Stimulated activated naive CD4-positive, alpha-beta T cell treated with Interleukin-2 at 50 U/mL for 16 hours (primary cell): ENCODE data around the gene GYG2.
"Not testable (repeated sequence)": the region's sequence is repeated elsewhere in the genome, so short reads cannot be mapped to it uniquely, and the experiment has no call there.

Experiments used
- DNase-seq: peaks from one replicate; lab custom pipeline; 2025; lab: John Stamatoyannopoulos, UW

The GYG2 gene

DNA sequence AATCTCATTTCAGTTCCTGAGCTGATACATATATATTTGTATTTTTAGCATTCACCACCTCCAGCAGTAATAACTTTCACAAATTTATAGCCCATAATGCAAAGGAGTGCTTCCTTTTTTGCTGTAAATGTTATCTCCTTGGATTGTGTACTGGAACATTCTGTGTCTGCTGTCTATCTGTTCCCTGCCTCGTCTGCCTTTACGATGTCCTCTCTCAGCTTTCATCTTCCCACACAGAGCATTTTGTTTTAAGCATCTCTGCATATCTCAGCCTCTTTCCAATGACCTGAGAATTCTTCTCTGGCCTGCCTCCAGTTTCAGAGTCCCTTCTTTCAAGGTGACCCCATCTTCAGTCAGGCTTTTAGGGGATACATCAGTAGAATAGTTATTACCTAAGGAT is 43.1 kb downstream of the GYG2 start:
- no peak for DNase-seq

DNA sequence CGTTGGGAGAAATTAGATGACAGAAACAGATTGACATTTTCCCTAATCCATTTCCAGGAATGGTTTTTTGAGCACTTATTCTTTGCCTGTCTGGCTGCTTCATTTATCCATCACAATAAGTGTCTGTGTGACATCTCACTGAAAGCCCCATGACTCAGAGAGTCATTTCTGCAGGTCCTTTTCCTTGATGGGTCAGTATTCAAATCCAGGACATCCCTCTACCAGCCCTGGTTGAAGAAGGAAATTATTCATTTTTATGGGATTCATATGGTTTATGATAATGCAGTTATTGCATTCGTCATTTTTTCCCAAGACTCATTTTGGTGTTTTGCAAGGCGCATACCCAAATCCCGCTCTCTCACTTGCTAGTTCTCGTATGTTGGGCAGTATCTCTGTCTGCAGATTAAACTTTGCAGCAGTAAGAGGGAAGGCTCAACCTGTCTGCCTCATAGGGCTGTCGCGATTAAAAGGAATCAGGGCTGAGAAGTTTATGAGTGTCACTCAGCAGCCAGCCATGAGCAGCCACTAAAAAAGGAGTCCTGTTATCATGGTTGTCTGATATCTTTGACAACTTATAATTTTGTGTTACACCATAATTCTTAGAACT is 44.0 kb downstream of the GYG2 start:
- no peak for DNase-seq

DNA sequence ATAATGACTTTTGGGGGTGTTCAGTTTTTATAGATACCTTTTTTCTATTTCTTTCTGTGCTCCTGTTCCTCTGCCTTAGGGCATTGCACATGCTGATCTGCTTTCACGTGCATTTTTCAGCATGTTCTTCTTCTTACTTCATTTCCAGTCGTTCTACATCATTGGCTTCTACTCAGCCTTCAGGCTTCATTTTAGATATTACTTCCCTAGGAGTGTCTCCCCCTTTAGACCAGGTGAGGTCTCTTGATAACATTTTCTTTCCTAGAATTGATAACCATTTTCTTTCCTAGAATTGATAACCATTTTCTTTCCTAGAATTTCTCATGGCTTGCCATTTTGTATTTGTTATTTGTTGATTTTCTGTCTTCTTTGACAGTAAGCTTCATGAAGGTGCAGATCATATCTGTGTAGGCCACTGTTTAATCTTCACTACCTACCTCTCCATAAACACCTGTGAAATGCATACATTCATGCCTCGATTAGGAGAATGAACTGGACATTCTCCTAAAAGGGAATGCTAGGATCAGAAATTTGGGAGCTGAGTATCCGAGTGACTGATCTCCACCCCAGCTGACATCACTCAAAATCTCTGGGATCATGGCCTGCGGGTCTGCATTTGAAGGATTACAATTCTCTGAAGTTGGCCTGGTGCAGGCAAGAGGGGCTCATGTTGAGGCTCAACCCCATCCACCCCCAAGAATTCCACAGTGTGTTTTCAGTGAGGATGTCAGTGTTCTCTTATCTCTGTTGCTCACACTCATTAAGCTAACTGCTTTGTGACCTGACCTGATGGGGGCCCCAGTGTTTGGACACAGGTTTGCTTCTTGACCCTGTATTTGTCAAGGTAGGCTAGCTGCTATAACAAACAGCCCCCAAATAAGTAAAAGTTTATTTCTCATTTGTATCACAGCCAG is 45.7 kb downstream of the GYG2 start:
- no peak for DNase-seq

DNA sequence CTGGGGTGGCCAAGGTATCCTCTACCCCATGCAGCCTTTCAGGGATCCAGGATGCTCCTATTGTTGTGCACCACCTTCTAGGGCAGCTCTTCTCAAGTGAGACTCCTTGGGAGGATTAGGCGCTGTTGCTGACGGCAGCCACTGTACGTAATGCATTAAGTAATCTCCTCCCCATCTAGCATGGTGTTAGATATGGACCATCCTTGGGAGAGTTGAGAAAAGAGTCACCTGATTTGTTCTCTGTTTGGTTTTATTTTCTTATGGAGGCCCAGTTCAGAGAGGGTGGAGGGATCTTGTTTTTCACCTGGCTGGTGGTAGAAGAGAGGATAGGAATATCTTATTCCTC is 46.4 kb downstream of the GYG2 start:
- DNase-seq: no peak

DNA sequence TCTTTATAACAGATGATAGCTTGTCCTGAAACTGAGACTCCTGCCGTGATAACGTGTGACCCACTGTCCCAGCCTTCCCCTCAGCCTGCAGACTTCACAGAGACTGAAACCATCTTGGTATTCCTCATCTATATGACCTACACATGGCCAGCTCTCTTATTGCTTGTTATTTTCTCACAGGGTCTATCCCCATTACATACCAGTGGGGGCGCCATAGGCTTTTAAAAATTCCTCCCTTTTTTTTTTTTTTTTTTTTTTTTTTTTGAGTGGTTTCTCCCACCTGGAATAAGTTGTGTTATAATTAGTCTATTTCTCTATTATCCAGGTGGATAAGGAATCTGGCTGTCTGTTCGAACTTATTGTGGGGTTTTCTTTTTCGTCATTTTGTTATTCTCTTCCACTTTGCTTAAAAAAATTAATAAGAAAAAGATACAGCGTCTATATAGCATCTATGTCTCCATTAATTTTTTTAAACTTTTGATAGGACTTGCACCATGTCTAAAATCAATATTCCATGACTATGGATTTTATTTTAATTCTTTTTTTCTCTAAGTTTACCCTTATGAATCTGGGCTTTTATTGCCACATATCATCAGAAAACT is 47.2 kb downstream of the GYG2 start:
- no peak for DNase-seq

DNA sequence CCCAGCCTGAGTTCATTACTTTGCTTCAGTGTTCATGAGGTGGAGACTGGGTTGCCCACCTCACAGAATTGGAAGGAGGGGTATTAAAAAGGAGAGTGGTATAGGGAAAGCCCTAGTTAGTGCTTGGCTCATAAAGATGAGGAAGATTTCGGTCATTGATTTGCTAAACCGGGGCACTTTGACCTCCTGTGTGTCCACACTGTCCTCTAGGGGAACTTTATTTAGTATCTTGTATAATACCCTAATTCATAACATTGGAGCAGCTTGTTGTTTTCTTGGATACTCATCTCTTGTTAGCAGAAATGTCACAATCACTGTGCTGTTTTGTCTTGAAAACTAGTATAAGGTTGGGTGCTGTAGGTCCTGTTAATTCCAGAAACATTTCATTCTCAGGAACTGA is 49.8 kb downstream of the GYG2 start:
- DNase-seq: no peak

DNA sequence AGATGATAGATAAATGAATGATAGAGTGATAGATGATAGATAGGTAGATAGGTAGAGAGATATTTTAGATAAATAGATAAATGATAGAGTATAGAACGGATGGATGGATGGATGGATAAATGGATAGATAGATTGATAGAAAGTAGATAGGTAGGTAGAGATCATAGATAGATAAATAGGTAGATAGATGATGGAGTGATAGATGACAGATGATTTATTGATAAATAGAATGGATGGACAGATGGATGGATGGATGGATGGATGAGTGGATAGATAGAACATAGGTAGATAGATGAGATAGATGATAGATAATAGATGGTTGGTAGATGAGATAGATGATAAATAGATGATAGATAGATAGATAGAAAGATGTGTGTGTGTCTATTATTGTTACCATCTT is 50.9 kb downstream of the GYG2 start:
- DNase-seq: no peak

DNA sequence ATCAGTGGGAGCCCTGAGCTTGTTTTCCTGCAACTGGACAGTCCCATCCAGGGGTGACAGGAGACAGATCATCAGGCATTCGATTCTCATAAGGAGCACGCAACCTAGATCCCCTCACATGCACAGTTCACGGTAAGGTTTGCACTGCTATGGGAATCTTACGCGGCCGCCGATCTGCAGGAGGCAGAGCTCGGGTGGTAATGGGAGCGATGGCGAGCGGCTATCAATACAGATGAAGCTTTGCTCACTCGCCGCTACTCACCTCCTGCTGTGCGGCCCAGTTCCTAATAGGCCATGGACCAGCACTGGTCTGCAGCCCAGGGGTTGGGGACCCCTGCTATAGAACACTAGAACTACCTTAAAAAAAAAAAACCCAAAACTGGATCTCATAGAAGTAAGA is 55.0 kb downstream of the GYG2 start:
- DNase-seq: no peak

DNA sequence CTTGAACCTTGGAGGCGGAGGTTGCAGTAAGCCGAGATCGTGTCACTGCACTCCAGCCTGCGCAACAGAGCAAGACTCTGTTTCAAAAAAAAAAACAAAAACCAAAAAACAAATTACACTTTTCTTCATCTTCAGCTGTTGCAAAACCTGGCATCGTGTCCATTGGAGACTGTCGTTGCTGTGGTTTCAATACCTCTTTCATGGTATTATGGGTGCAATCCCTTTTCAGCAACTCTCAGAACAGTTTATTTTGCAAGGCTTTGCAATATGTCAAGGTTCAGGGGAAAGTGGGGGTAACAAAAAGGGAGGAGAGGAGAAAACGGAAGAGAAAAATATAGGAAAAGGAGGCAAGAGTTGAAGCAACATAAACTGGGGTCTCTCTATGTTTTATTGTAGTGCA is 59.6 kb downstream of the GYG2 start:
- no peak for DNase-seq

DNA sequence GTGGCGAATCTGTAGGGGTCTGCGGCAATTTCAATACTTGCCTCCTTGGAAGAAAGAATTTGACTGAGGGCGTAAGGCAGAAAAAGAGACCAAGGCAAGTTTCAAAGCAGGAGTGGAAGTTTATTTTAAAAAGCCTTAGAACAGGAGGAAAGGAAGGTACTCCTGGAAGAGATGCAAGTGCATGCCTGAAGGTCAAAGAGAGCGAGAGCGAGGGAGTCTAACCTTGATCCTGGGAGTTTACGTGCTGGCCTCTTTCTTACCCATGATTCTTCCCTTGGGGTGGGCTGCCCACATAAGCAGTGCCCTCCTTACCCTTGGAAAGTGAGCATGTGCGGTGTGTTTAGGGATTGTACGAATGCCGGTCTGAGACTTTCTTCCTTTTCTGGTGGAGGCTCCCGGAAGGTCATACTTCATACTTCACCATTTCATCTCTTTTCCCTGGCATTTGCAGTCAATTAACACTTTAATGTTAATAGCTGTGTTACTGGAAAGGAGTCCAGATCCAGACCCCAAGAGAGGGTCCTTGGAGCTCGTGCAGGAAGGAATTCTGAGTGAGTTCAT is 60.4 kb downstream of the GYG2 start:
- DNase-seq: no peak

DNA sequence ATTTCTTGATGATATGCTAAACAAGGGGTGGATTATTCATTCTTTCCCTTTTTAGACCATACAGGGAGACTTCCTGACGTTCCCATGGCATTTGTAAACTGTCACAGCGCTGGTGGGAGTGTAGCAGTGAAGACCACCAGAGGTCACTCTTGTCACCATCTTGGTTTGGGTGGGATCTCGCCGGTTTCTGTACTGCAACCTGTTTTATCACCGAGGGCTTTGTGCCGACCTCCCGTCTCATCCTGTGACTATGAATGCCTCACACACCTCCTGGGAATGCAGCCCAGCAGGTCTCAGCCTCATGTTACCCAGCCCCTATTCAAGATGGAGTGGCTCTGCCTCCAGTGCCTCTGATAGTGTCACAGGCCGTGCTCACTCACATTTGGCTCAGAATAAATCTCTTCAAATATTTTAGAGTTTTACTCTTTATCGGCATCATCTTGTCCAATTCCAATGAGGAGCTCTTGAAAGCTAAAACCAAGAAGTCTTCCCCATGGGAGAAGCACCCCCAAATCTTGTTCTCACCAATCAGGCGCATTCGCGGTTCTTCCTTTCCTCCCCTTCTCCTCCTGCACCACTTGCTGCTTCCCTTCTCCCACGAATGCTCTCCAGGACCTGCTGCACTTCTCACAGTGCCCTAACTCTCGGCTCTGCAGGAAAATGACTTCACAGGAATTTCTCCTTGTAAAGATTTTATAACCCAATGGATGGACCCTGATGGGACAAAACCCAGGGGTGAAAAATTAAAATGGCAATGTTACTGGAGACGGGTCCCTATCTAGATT is 61.2 kb downstream of the GYG2 start:
- DNase-seq: not testable (repeated sequence)

DNA sequence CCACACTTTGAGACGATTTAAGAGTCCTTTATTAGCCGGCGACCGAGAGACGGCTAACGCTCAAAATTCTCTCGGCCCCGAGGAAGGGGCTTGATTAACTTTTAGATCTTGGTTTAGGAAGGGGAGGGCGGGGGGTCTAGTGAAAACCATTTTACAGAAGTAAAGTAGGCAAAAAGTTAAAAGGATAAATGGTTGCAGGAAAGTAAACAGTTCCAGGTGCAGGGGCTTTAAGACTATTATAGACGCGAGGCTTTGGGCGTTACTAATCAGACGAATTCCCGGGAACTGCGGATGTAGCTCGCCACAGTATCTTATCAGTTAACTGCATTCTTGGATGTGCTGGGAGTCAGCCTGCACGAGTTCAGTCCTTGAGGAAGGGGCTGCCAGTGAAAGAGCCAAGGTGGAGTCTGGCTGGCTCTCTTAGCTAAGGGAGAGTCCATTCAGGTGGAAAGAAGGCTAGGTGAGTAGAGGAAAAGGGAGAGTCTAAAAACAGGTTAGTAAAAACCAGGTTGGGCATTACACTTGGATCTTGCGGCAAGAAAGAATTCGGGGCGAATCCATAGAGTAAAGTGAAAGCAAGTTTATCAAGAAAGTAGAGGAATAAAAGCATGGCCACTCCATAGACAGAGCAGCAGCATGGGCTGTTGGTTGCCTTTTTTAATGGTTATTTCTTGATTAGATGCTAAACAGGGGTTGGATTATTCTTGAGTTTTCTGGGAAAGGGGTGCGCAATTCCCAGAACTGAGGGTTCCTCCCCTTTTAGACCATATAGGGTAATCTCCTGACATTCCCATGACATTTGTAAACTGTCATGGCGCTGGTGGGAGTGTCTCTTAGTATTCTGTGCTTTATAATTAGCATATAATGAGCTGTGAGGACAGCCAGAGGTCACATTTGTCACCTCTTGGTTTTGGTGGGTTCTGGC is 62.1 kb downstream of the GYG2 start:
- DNase-seq: not testable (repeated sequence)

DNA sequence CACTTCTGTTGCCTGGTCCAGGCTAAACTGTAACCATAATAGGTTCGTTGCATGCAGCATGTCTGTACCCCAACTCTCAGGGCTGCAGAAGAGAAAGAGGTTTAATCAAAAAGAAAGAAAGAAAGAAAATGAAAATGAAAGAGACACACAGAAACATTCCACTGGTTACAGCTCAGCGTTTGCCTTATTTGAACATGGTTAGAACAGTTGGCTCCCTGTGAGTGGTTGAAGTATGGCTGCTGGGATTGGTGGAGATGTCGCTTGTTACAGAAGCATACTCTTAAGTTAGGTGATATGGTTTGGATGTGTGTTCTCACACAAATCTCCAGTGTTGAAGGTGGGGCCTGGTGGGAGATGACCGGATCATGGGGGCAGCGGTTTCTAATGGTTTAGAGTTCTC is 64.1 kb downstream of the GYG2 start:
- DNase-seq: no peak

DNA sequence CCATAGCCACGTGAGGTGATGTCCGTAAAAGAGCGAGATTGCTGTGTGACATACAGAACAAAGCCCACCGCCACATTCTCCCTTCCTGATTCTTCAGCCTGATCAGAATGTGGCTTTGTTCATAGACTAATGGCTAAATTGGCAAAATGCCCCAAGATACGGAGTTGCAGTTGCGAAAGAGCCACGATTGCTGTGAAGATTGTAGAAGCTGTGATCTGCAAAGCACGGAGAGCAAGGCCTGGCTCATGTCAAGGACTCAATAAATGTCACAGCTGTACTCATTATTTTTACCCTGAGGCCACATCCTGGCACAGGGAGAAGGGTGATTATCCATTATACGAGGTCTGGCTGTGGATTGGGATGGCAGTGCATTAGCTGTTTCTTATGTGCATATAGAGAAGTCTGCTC is 66.2 kb downstream of the GYG2 start:
- no peak for DNase-seq

DNA sequence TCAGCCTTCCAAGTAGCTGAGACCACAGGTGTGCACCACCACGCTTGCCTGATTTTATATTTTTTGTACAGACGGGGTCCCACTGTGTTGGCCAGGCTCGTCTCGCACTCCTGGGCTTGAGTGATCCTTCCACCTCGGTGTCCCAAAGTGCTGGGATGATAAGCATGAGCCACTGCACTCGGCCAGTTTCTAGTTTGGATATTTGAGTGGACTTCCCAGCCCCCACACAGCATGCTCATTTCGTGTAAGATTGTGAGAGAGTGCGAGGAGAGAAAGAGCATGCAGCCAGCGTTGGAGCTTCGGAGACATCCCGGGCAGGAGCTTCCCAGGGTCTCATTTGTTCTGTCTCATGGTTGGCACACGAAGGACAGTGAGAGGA is 68.6 kb downstream of the GYG2 start:
- DNase-seq: no peak

DNA sequence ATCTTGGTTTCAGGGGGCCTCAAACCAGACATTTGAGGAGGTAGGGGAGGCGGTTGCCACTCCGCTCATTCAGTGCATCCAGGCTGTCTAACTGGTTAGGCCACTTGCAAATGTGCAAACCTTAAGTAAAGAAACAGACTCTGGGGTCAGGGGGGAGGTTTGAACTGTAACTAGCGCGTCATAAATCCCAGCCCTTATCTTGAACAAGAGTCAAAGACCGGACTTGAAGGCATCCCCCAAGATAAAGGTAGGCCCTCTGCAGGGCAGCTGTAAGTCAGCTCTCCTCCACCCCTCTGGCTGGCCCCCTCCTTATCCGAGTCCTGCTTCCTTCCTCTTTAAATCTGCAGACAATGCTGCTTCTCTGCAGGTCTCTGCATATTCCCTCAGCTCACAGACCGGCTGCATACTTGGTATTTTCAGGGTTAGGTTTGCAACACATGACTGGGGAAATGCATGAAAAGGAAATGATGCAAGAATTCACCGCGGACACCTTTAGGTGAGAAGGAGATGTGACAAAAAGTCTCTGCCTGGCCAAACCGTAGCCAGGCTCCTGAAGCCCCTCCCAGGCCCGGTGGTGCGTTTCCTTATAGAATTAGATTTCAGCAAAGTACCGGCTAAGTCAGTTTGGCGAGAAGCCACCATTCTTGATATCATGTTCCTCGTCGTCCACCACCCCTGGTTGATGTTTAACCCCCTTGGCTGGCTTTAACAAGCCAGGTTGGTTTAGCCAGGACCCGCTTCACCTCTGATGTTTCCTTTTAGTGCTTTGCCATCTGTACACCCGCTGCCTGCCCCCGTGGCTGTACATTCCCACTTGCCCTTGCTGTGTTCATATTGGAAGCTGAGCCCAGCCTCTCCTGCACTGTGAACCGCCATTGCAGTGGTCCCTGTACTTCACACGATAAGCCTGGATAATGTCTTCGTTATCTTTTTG is 69.2 kb downstream of the GYG2 start:
- not testable (repeated sequence) for DNase-seq

DNA sequence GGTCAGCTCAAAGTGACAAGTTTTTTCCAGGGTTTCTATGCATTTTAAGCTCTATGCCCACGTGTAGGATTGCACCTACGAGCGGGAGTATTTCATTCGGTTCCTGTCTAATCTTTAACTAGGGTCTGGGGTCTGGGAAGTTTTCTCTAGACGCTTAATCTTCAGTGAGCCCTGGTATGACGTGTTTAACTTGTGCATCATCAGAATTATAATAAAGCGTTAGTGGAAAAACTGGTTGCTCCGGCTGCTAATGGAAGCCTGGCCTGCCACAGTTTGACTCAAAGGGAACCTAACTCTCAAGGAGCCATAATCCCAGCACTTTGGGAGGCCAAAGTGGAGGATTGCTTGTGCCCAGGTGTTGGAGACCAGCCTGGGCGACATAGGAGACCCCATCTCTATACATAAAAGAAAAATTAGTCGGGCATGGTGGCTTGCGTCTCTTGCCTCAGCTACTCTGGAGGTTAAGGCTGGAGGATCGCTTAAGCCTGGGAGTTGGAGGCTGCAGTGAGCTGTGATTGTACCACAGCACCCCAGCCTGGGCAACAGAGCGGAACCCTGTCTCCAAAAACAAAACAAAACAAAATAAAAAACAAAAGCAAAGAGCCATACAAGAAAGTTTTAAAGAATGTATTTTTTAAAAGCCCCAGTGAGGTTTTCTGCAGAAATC is 70.2 kb downstream of the GYG2 start:
- no peak for DNase-seq

DNA sequence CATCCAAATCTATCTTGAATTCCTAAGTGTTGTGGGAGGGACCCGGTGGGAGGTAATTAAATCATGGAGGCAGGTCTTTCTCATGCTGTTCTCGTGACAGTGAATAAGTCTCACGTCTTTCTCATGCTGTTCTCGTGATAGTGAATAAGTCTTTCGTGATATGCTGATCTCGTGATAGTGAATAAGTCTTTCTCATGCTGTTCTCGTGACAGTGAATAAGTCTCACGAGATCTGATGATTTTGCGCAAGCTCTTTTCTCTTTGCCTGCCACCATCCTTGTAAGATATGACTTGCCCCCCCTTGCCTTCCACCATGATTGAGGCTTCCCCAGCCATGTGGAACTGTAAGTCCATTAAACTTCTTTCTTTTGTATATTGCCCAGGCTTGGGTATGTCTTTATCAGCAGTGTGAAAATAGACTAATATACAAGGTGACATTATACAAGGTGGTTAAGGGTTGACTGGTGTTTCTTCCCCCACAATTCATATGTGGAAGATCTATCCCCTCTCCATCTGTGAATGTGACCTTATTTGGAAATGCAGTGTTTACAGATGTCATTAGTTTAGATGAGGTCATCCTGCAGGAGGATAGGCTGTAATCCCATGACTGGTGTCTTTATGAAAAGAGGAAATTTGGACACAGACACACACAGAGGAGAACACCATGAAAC is 72.8 kb downstream of the GYG2 start:
- DNase-seq: no peak

DNA sequence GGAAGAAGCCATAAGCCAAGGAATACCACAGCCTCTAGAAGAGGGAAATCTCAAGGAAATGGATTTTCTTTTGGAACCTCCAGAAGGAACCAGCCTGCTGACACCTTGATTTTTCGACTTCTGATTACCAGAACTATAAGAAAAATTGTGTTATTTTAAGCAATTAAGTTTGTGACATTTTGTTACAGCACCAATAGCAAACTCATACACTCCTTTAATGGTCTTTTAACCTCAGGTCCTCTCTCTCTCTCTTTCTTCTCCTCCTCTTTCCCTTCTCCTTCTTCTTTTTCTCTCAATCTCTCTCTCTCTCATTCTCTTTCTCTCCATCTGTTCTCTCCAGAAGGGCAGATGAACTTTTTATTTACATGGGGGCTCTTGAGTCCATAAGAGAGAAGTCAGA is 74.1 kb downstream of the GYG2 start:
- DNase-seq: no peak
